Brain pericyte (primary cell): Measurements from ENCODE around the gene RAB44.
"Not testable (repeated sequence)": the region's sequence is repeated elsewhere in the genome, so short reads cannot be mapped to it uniquely, and the experiment has no call there.

Experiments used
- DNase-seq: peaks from one replicate; pipeline ENCODE4 v3.0.0-alpha.2; 2012; ENCODE audit warnings: low read depth, low spot score

RAB44 gene, protein sequence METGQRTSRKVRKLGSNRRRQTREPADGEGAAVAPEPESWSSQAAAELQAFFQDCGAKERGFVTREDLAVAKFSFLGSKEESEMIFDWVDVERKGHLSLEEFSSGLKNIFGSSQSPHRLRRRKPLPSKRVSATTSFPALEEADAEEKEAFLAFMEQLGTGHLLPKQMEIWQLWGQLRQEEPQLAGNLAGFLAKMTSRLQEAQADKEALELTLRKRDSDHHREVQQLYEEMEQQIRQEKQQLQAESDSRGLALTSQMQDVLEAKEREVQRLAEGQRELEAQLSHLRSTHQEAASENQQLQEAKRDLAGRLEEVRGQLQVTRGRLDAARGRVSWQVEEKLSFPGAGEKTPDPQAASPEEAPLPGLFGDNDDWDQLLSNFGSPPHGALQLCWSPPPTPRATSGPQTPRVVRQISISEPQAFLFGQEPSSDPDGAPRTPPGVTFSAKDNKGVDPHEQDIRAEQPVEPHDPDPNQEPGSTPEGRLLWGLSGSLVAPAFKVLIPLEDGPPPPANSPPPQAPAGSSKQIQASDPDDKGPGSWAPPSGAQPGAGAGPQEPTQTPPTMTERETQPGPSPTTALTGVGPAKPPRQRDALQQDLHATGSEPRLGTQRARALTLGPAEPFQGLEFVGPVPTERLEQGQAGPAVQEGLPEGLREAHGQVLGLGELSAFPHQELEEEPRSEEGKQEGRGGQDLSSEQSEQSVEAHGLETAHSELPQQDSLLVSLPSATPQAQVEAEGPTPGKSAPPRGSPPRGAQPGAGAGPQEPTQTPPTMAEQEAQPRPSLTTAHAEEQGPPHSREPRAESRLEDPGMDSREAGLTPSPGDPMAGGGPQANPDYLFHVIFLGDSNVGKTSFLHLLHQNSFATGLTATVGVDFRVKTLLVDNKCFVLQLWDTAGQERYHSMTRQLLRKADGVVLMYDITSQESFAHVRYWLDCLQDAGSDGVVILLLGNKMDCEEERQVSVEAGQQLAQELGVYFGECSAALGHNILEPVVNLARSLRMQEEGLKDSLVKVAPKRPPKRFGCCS

DNA sequence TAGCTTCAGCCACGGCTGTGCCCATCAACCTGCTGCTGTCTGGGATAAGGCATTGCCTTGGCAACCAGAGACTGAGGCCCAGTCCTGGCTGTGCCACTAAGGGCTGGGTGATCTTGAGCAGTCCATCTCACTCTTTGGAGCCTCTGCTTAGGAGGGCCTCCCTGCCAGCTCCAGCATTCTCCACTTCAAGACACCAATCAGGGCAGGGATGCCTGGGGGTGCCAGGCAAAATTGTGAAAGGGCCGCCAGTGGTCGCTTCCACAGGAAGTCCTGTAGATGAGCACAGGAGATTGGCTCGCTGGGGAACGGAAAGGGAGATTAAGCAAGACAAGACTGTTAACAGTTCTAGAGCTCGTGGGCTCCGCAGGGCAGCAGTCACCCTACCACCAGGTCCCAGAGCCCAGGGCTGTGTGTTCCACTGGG, at the start of gene RAB44:
Gene RAB44, plus strand, starts transcription at position 346 of the 423 bp plus-strand sequence. CDS start 6,410 bp downstream, outside the sequence.
- no peak for DNase-seq

DNA sequence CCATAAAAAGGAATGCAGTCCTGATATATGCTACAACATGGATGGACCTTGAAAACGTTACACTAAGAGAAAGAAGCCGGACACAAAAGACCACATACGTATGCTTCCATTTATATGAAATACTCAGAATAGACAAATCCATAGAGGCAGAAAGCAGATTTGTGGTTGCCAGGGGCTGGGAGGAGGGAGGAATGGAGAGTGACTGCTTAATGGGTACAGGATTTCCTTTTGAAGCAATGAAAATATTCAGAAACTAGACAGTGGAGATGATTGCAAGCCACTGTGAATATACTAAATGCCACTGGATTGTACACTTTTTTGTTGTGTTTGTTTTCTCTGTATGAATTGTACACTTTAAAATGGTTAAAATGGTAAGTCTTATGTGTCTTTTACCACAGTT, 48.5 kb upstream of the RAB44 start:
- no peak for DNase-seq

DNA sequence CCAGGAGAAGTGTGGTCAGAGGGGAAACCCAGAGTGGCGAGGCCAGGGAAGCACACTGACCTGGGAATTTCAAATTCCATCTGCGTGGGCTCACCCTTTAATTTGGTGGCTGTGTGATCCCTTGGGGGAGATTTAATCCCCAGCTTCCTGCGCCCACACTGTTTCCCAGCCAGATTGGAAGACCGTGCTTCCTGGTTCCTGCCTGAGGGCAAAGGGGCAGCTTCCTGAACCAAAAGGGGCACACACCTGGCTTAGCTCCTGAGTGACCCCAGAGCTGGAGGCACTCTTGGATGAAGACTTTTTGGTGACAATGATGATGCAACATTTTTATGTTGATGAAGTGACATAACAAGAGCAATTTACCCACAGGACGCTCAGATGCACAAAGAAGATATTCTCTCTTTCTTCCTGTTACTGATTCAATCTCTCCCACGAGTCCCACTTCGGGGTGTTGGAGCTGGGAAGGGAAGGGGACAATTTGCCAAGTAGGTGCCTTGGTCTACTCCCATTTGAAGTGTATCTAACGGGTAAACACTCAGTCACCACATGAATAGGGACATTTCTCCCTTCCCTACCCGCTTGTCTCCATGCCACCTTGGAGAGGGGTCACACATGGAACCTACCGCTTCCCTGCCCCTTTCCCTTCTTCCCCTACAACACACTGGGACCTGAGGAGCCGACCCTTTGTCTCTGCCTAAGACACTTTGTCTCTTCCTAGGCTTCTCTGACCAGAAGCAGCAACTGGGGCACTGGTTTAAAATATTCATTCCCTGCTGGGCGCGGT, 47.7 kb upstream of the RAB44 start:
- no peak for DNase-seq

DNA sequence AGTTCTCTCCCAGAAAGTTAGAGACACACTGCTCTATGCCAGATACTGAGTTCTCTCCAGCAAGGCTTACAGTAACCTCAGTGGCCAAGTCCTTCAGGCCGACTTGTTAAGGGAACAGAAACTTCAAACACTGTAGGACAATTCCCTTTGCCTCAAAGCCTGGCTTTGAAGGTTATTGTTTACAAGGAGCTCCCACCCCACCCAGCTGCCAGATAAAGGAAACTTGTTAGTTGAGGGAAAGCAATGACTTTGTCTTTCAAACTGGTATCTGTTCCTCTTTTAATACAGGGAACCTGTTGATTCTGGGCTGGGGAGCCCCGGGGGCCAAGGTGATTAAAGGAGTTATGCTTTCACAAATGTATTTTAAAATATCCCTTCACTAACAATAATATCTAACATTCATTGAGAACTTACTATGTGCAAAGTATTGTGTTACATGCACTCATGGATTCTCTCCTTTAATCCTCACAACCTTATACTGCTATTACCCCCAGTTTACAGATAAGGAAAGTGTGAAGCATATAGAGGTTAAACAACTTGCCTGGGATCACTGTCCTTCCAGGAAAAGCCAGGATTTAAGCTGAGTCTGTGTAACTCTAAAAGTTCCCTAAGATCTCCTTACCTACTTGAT, 46.7 kb upstream of the RAB44 start:
- DNase-seq: no peak

DNA sequence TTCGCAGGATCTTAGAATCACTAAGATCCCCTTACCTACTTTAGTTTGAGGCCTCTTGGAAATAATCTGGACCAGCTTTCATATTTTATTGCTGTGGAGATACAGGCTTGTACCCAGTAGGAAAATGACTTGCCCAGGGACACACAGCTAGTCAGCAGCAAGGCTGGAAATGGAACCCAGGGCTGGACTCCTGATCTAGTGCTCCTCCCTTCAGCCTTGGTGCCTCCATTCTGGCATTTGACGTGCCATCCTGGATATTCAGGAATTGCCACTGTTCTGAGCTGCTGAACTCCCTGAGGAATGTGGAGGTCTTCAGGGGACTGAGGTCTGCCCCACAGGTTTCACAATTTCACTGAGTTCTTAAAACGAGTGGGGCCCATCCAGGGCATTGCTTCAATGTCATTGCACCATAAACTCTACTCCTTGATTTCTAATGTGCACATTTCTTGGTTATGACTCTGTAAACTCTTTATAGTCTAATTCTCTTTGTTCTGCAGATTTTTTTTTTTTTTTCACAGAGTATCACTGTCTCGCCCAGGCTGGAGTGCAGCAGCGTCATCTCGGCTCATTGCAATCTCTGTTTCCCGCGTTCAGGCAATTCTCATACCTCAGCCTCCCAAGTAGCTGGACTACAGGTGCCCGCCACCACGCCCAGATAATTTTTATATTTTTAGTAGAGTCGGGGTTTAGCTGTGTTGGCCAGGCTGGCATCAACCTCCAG, 45.8 kb upstream of the RAB44 start:
- no peak for DNase-seq

DNA sequence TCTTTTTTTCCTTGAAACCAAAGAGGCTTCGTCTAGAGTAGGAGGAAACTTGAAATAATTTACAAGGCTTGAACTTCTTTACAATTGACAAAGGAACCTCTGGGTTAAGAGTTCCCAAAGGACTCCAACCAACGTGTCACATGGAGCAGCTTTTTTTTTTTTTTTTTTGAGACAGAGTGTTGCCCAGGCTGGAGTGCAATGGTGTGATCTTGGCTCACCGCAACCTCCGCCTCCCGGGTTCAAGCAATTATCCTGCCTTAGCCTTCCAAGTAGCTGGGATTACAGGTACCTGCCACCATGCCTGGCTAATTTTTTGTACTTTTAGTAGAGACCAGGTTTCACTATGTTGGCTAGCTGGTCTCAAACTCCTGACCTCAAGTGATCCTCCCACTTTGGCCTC, 43.2 kb upstream of the RAB44 start:
- DNase-seq: not testable (repeated sequence)

DNA sequence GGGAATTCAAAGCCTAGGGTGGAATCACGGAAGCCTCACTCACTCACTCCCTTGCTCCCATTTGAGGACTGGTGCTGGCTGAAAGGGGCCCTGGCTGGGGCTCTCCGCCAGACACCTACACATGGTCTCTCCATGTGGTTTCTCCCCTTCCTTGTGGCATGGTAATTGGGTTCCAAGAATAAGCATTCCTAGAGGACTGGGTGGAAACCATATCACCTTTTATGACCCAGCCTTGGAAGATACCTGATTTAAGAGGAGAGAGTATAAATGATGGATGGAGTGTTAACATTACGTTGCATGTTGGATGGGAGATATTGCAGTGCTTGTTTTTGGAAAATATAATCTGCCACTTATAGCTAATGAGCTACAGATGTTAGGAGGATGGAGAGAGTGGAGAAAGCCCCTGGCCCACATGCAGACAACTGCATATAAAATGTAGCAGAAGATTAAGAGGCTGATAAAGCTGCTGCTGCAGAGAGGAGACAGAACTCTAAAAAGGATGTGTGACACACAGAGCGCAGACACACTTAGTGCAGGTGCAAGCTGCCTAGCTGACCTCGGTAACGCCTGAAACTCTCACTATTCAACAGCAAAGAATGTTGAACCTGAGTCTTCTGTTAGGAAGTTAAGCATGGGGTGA, 42.4 kb upstream of the RAB44 start:
- no peak for DNase-seq

DNA sequence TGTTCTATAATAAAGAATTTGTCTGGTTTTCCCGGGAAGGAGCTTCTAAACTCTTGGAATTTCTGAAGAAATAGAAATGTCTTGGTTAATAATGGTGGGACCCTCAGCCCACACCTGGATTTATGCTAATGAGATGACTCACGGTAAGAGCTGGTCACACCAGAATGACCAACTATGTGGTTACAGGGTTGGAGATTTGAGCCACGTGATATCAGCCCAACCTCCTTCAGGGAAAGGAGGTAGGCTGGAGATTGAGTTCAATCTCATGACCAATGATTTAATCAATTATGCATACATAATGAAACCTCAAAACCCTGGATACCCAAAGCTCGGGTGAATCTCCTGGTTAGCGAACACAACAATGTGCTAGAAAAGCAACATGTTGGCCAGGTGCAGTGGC, 41.2 kb upstream of the RAB44 start:
- DNase-seq: no peak

DNA sequence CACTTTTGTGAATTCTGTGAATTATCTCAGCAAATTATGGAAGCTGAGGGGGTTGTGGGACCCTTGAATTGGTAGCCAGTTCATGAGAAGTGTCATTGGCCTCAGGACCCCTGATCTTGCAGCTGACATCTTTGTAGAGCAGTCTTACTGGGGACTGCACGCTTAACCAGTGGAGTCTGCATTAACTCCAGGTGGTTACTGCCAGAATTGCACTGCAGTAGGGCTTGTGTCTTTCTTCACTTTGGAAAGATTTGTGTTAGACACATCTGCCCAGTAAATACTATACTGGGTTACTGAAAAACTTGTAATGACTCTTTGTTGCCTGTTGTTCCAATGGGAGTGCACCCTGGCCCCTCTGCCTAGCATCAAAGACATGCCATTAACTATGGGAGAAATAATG, 40.4 kb upstream of the RAB44 start:
- no peak for DNase-seq

DNA sequence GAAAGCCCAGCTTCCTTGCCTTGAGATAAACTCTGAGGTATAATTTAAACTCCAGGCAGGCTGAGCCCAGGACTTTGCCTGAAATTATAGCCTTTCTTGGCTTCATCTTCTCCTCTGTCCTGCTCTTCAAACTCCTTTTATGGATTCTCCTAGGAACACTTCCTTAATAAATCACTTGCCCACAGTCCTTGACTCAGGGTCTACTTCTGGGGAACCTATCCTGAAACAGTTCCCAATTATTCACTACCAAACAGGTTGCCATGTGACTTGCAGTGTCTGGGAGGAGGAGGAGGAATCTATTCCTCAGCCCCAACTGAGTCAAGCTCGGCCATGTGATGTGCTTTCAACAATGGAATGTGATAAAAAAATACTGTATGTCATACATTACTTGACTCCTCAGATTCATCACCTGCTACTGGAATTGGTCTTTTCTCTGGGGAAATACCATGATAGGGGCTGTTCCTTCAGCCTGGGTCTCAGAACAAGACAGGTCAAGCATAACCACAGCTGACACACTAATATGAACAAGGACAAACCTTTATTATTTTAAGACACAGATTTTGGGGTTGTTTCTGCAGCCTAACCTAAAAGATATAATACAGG, 39.6 kb upstream of the RAB44 start:
- no peak for DNase-seq

DNA sequence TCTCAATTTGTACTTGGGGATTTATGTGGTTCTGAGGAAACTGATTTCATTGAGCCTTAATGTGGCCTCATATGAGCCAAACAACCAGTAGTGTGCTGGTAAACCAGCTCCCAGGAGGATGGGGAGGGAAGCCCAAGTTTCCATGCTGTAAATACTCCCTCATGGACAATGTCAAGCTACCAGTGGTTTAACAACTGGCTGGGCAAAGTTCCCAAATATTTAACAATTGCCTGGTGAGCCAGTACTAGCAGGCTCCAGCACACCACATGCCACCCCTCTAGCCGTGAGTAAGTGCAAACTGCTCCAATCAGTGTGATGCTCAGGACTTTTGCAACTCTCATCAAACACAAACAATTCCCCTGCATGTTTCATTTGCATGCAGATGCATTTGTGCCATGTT, 38.4 kb upstream of the RAB44 start:
- no peak for DNase-seq

DNA sequence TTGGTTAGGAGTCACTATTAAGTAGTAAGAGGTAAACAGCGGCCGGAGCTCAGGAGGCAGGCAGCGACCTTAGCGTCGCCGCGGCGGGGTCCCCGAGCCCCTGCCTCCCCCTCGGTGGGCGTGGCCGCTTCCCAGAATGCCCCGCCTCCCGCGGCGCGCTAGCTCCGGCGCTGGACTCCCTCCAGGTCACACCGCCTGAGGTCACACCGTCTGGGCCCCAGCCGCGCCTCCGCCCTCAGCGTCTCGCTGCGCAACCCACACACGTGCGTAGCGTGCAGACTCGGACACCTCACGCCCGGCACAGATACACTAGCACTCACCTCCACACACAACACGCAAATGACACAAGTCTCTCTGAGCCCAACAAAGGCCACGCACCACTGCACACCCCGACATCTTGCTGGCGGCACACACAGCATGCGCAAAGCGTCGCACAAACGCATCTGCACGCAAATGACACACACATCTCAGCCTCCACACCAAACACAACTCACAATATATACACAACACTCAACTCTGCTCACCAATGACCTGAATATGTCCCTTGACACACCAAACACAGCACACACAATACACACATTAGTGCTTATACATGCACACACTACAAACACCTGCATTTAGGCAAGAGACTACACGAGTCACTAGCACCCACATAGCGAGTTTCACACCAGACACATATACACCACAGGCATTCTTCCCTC, 36.7 kb upstream of the RAB44 start:
- DNase-seq: no peak

DNA sequence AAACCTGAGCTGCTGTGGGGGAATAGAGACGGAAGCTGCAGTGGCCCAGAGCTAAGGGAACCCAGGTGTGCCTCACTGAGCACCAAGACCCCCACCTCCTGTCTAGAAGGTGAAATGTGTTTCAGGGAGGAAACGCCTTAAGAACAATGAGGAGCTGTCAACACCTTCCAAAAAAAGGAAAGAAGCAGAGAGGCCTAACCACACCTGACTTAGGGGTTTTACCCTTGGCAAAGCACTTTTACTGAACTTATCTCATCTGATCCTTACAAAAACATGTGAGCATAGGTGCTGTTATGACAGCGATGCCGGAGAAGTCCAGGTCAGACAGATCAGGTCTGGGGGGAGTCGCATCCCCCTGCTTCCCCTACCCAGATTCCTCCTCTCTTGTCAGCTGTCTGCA, 35.2 kb upstream of the RAB44 start:
- no peak for DNase-seq

DNA sequence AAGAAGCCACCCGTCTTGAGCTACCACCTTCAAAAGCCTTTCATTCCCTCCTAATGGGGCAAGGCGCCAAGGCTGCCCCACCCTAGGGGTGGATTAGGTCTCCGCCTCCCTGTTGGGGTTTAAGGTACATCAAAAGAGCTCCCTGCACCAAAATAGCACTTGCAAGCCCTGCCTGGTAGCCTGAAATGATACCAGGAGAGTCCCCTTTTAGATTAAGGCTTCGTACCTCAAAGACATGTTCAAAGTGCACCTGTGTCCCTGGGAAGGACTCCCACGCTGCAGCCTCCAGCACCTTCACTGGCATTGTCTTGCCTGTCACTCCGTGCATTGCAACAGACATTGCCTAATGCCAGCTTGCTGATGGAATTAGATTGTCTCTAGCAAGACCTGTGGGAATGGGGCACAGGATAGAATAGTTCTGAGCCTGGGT, 34.8 kb upstream of the RAB44 start:
- DNase-seq: no peak

DNA sequence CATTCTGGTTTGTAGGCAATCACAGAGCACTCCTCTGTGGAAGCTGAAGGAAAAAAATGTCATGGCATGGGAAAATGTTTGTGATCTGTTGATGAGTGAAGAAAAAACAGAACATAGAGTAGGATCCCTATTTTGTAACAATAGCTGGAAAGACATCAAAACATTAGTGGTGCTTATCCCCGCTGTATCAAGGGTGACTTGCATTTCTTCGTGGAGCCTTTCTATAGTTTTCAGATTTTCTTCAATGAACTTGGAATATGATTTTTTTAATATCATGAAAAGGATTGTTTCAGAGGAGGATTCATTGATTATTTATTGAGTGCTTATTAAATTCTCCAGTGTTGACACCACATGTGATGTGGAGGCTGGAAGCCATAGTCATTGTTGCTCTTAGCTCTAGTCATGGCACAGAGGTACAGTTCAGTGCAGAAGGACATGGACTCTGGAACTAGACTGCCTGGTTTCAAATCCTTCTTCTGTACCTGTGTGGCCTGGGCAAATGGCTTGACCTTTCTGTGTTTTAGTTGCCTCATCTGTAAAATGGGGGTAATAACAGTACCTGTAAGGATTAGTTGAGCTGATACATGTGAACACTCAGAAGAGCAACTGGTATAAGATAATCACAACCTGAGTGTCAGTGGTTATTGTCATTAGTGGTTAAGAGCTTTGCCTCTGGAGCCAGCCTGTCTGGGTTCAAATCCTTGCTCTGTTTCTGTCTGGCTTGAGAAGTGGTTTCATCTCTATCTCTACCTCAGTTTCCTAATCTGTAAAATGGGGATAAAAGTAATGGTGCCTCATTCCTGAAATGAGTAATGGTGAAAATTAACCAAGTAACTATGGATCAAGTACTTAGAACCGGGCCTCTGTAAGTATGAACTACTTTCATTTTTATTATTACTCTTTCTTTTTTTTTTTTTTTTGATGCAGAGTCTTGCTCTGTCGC, 33.9 kb upstream of the RAB44 start:
- DNase-seq: no peak

DNA sequence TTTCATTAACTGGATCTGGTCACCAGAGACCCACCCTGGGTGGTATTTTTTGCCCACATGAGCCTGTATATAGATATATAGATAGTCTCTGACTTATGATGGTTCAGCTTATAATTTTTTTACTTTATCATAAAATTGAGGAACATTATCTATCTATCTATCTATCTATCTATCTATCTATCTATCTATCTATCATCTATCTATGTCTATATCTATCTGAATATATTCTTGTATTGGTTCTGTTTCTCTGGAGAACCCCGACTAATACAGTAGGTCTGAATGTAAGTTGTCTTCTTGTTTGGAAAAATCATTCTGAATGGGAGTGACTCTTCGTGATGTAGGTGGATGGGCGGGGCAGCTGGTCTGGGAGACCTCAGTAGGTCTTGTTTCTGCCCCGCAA, 32.4 kb upstream of the RAB44 start:
- no peak for DNase-seq

DNA sequence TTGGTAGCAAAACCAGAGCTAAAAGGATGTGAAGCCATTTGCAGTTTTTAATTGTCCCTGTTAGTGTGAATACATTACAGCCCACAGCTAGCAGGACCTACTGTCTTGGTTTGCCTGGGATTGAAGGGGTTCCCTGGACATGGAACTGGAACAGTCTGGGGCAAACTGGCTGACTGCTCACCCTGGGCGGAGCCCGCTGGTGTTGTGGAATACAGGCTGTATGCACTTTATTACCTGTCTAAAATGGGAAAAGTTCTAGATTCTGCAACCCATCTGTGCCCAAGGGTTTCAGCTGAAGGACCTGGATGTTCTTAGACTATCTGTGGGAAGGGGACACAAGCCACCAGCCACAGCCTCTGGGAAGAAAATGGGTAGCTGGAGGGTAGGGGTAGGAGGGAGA, 31.3 kb upstream of the RAB44 start:
- no peak for DNase-seq
